CD4-positive, alpha-beta T cell (primary cell): Measurements from ENCODE around the gene CACNA2D4. TPM values are rescaled to one million over a fixed set of nuclear protein-coding genes. Genes with fewer than 3 reads are reported as not detected.

Source experiments
- ATAC-seq: fragments of 200-7000 bp; cut with Tn5 transposase; one replicate; pipeline ENCODE4 v1.10.0; 2022; ENCODE audit warnings: mild to moderate bottlenecking; ENCODE audit not compliant: poor library complexity
- CTCF ChIA-PET: fragments of 350-600 bp; sonication (Branson Sonifier 250); formaldehyde crosslinking; loops from one replicate; lab custom pipeline; 2021; ENCODE audit warnings: antibody characterized with exemption, inconsistent platforms; lab: Charles Lee
- POLR2A ChIA-PET: fragments of 350-600 bp; sonication (Branson Sonifier 250); formaldehyde crosslinking; loops from one replicate; lab custom pipeline; 2021; ENCODE audit warnings: antibody characterized with exemption, inconsistent platforms; lab: Charles Lee
- DNase-seq, 14 experiments: peaks; one replicate each; pipeline ENCODE4 v3.0.0-alpha.2; 2013 to 2020; ENCODE audit warnings: mixed read lengths in 2 of 14
- H3K27ac ChIP-seq, 2 donors: one replicate each; pipeline versions ENCODE4 v1.5.1 to v1.7.0; 2013; ENCODE audit warnings: low read length in 2 of 2, low read depth in 1 of 2, mild to moderate bottlenecking in 1 of 2
- H3K27me3 ChIP-seq, 2 experiments: 1 replicate in 1 of 2; 2 replicates in 1 of 2; pipeline versions ENCODE4 v1.6.1 to v1.7.0; 2013; ENCODE audit warnings: low read length in 2 of 2, control low read depth in 1 of 2, mild to moderate bottlenecking in 1 of 2, moderate library complexity in 1 of 2; ENCODE audit not compliant: insufficient read depth in 2 of 2, control insufficient read depth in 1 of 2
- H3K36me3 ChIP-seq: one replicate; pipeline ENCODE4 v1.6.1; 2013; ENCODE audit warnings: low read length, control low read depth; ENCODE audit not compliant: insufficient read depth
- H3K4me1 ChIP-seq: one replicate; pipeline ENCODE4 v1.6.1; 2013; ENCODE audit warnings: low read length, control low read depth; ENCODE audit not compliant: insufficient read depth
- H3K4me3 ChIP-seq: one replicate; pipeline ENCODE4 v1.5.1; 2013; ENCODE audit warnings: mild to moderate bottlenecking, low read length, moderate library complexity
- H3K9me3 ChIP-seq, 2 experiments: 1 replicate in 1 of 2; 2 replicates in 1 of 2; pipeline versions ENCODE4 v1.6.1 to v1.7.0; 2013; ENCODE audit warnings: low read length in 2 of 2, mild to moderate bottlenecking in 2 of 2, control low read depth in 1 of 2, moderate library complexity in 1 of 2; ENCODE audit not compliant: control insufficient read depth in 1 of 2, insufficient read depth in 1 of 2
- H3K27ac Mint-ChIP-seq: one replicate; pipeline ENCODE4 v1.8.0; 2020; ENCODE audit warnings: mixed read lengths
- H3K27me3 Mint-ChIP-seq: one replicate; pipeline ENCODE4 v1.8.0; 2021; ENCODE audit warnings: mixed read lengths
- H3K36me3 Mint-ChIP-seq: one replicate; pipeline ENCODE4 v1.8.0; 2021; ENCODE audit warnings: low read depth, mixed read lengths
- H3K4me1 Mint-ChIP-seq: one replicate; pipeline ENCODE4 v1.8.0; 2021; ENCODE audit warnings: low read depth, mixed read lengths
- H3K4me3 Mint-ChIP-seq: one replicate; pipeline ENCODE4 v1.8.0; 2020; ENCODE audit warnings: mild to moderate bottlenecking, mixed read lengths
- H3K9me3 Mint-ChIP-seq: one replicate; pipeline ENCODE4 v1.8.0; 2020; ENCODE audit warnings: mixed read lengths
- CTCF ChIP-seq: fragments of 200-600 bp; IDR thresholded peaks from one replicate; pipeline ENCODE4 v1.8.0; 2022; ENCODE audit warnings: antibody characterized with exemption, mild to moderate bottlenecking
- intact Hi-C, 2 experiments: fragments of 100-400 bp; cut with DNase I in 1 of 2; cut with micrococcal nuclease in 1 of 2; formaldehyde crosslinking; loops; one replicate each; pipeline versions ENCODE4 v1.15.1 to v1.9.0; 2023 to 2025; cut with DNase I, micrococcal nuclease
- total RNA-seq, 174 experiments: library from RNA in 2 of 174; stranded (reverse) in 2 of 174; gene quantifications; one replicate each; pipeline ENCODE4 v1.2.3 and lab custom pipeline; 2021 to 2026

Gene CACNA2D4
- total RNA-seq, 2 experiments from 2014 or later = 10.5 to 11.3 TPM

DNA sequence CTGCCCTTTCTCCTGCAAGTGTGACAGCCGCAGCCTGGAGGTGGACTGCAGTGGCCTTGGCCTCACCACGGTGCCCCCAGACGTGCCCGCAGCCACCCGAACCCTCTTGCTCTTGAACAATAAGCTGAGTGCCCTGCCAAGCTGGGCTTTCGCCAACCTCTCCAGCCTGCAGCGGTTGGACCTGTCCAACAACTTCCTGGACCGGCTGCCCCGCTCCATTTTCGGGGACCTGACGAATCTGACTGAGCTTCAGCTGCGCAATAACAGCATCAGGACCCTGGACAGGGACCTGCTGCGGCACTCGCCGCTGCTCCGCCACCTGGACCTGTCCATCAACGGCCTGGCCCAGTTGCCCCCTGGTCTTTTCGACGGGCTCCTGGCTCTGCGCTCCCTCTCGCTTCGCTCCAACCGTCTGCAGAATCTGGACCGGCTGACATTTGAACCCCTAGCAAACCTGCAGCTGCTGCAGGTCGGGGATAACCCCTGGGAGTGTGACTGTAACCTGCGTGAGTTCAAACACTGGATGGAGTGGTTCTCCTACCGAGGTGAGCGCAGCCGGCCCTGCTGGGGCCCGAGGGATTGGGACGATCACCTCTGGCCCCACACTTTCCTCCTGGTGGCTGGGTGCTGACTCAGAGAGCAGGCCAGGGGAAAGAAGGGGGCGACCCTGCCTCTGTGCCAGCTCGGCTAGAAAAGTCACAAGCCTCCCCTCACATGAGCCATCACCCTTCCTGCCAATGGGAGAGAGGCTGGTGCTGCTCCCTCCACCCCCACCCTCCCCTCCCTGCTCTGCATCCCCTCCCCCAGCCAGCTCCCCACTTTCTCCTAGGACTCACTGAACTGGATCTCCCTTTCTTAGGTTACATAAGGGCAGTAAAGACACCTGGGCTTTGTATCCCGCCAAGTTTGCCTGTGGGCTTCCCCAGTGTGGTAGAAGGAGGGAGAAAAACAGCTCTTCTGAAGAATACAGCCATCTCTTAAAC lies 87.2 kb downstream of the CACNA2D4 start:
- ChIA-PET POLR2A (no interaction called here), CTCF (no interaction called here)

DNA sequence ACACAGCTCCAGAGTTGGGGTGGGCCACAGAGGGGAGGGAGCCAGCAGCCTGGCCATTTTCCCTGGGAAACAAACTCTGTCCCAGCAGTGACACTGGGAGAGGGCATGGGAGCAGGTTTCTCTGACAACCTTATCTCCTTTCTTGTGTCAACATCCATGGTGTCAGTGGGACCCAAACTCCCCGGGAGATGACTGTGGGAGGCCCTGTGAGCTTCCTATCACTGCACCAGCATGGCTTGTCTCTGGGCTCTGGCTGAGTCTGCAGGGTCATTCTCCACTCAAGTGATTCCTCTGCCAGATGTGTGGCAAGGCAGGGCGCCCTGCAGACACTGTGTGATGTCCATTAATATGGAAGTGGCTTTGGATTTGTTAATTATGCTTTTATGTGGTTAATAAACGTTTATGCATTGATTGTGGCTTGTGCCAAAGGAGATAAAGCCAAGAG lies 88.0 kb downstream of the CACNA2D4 start:
- CTCF ChIA-PET = no interaction called here
- Mint-ChIP-seq H3K4me3 (no peak overlapping the region), H3K36me3 (no peaks in the 10 kb centered on the region), H3K27ac (no peak overlapping the region), H3K4me1 (no peaks in the 10 kb centered on the region), H3K9me3 (no peaks in the 10 kb centered on the region), H3K27me3 (peaks cover 40% of the 10 kb centered on the region)
- H3K27me3 ChIP-seq = peaks cover 13 to 14% of the 10 kb centered on the region in 2 experiments
- H3K4me3 ChIP-seq = no peak overlapping the region
- intact Hi-C loops = no loop called here
- no peaks in the 10 kb centered on the region for H3K4me1 ChIP-seq
- H3K27ac ChIP-seq = no peak overlapping the region
- ATAC-seq (no peak), DNase-seq (no peak)
- POLR2A ChIA-PET = no interaction called here
- H3K36me3 ChIP-seq = no peaks in the 10 kb centered on the region
- H3K9me3 ChIP-seq = peaks cover 0 to 14% of the 10 kb centered on the region in 2 experiments
- no peak for TF ChIP-seq CTCF

More for the DNA sequence above, 87.2 kb downstream of the CACNA2D4 start:
- H3K27ac ChIP-seq = no peak overlapping the region
- Mint-ChIP-seq H3K4me1 (no peaks in the 10 kb centered on the region), H3K27me3 (peaks cover 40% of the 10 kb centered on the region), H3K27ac (no peak overlapping the region), H3K9me3 (no peaks in the 10 kb centered on the region), H3K4me3 (no peak overlapping the region), H3K36me3 (no peaks in the 10 kb centered on the region)
- intact Hi-C loops = no loop called here
- no peak overlapping the region for H3K4me3 ChIP-seq
- ATAC-seq (no peak), DNase-seq (peak in 2 of 14 experiments; percentile 47 to 49)
- no peak for TF ChIP-seq CTCF
- H3K27me3 ChIP-seq = peaks cover 13 to 14% of the 10 kb centered on the region in 2 experiments
- peaks cover 0 to 14% of the 10 kb centered on the region in 2 experiments for H3K9me3 ChIP-seq
- H3K36me3 ChIP-seq = no peaks in the 10 kb centered on the region
- no peaks in the 10 kb centered on the region for H3K4me1 ChIP-seq

DNA sequence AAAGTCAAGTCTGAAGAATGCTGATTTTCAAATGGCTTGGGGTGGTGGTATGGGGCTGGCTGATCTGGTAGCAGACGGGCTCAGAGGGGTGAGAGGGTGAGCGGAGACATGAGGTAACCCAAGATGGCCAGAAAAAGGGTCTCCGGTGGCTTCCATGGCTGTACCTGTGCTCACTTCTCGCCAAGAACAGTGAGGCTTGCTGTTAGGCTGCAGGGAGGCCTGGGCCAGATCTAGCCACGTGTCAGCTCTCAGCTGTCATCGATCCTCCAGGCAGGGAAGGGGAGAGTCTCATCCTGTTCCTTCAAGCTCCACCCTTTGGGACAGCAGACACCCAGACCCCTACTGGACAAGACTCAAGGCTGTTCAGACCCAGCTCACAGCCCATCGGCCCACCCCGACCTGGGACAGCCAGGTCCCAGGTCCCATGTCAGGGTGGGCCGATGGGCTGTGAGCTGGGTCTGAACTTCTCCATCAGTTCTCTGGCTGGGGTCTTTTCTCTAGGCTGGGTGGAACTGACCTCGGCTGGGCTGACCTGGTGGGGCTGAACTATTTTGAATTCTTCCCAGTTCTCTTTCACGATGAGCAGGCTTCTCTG lies 89.0 kb downstream of the CACNA2D4 start:
- ATAC-seq = no peak
- no peak for DNase-seq
- Mint-ChIP-seq H3K36me3 (no peaks in the 10 kb centered on the region), H3K4me1 (no peaks in the 10 kb centered on the region), H3K27ac (no peak overlapping the region), H3K27me3 (peaks cover 36% of the 10 kb centered on the region), H3K9me3 (no peaks in the 10 kb centered on the region), H3K4me3 (no peak overlapping the region)
- H3K27ac ChIP-seq = no peak overlapping the region
- no peak for TF ChIP-seq CTCF
- intact Hi-C loops = no loop called here
- POLR2A ChIA-PET = no interaction called here
- no peak overlapping the region for H3K4me3 ChIP-seq
- peaks cover 0 to 14% of the 10 kb centered on the region in 2 experiments for H3K9me3 ChIP-seq
- H3K4me1 ChIP-seq = no peaks in the 10 kb centered on the region
- CTCF ChIA-PET = interaction anchor here (0.6 kb wide), 1 partner anchor 164 kb away, joined by 3 read pairs; no protein-coding TSS in a partner anchor
- H3K27me3 ChIP-seq = peaks cover 13 to 14% of the 10 kb centered on the region in 2 experiments
- no peaks in the 10 kb centered on the region for H3K36me3 ChIP-seq
